GM12878 (cell line): Measurements from ENCODE around the gene NRXN3. TPM values are rescaled to one million over a fixed set of nuclear protein-coding genes. Genes with fewer than 3 reads are reported as not detected.

Experiments
- ATAC-seq: fragments of 200-7000 bp; cut with Tn5 transposase; 3 replicates; pipeline ENCODE4 v1.9.1; 2020; ENCODE audit warnings: mild to moderate bottlenecking, moderate library complexity
- BruUV-seq: library from RNA; stranded (reverse); fragments of 400-500 nt; replicated peaks from 2 replicates; lab custom pipeline; 2021; lab: Mats Ljungman, UMichigan
- CTCF ChIA-PET: fragments of 300-600 bp; sonication (Branson Sonifier 250); formaldehyde crosslinking; extraction: SDS; loops from one replicate; lab custom pipeline; 2021; ENCODE audit warnings: inconsistent platforms; lab: Yijun Ruan, JAX
- POLR2A ChIA-PET: fragments of 350-600 bp; formaldehyde crosslinking; extraction: SDS; loops from one replicate; lab custom pipeline; 2021; ENCODE audit warnings: inconsistent platforms; lab: Charles Lee
- RAD21 ChIA-PET: fragments of 300-600 bp; sonication (Branson Sonifier 250); formaldehyde crosslinking; loops from one replicate; lab custom pipeline; 2023; ENCODE audit warnings: antibody characterized with exemption; ENCODE audit not compliant: unreplicated experiment; lab: Charles Lee
- SMC1A ChIA-PET: fragments of 300-600 bp; sonication (Branson Sonifier 250); formaldehyde crosslinking; loops from one replicate; lab custom pipeline; 2023; ENCODE audit not compliant: unreplicated experiment, uncharacterized antibody; lab: Charles Lee
- DNase-seq: peaks from one replicate; pipeline ENCODE4 v3.0.0-alpha.2; 2011; ENCODE audit warnings: low read depth, low spot score
- FAIRE-seq: peaks from 3 replicates; lab custom pipeline; 2011; peaks lifted over from hg19 to GRCh38; lab: Jason Lieb, UNC
- H2AFZ ChIP-seq: 2 replicates; pipeline ENCODE4 v1.6.0; 2011; ENCODE audit warnings: low read depth, low read length, control low read depth; ENCODE audit not compliant: control insufficient read depth
- H3K27ac ChIP-seq: 2 replicates; pipeline ENCODE4 v1.5.1; 2011; ENCODE audit warnings: control low read depth; ENCODE audit not compliant: control insufficient read depth, insufficient read depth
- H3K27me3 ChIP-seq, 2 experiments: replicated peaks in 1 of 2; 2 replicates each; pipeline versions ENCODE4 v1.6.0 to v1.6.1; 2011; ENCODE audit warnings: low read length in 1 of 2; ENCODE audit not compliant: control insufficient read depth in 2 of 2, insufficient read depth in 2 of 2
- H3K36me3 ChIP-seq, 2 experiments: 2 replicates each; pipeline ENCODE4 v1.5.1; 2011; ENCODE audit warnings: low read length in 1 of 2; ENCODE audit not compliant: control insufficient read depth in 2 of 2, insufficient read depth in 2 of 2
- H3K4me1 ChIP-seq: 2 replicates; pipeline ENCODE4 v1.6.1; 2011; ENCODE audit warnings: mild to moderate bottlenecking, low read length, moderate library complexity, mixed read lengths; ENCODE audit not compliant: control insufficient read depth, insufficient read depth
- H3K4me2 ChIP-seq: 2 replicates; pipeline ENCODE4 v1.6.0; 2011; ENCODE audit warnings: control low read depth; ENCODE audit not compliant: control insufficient read depth, insufficient read depth
- H3K4me3 ChIP-seq: fragments of 200-600 bp; sonication (generic); 2 replicates; pipeline ENCODE4 v1.5.1; 2016
- H3K79me2 ChIP-seq: 2 replicates; pipeline ENCODE4 v1.6.0; 2011; ENCODE audit warnings: low read length; ENCODE audit not compliant: control insufficient read depth, insufficient read depth
- H3K9ac ChIP-seq: 2 replicates; pipeline ENCODE4 v1.8.0; 2011; ENCODE audit warnings: low read length, control low read depth, mixed read lengths; ENCODE audit not compliant: control insufficient read depth, insufficient read depth
- H3K9me3 ChIP-seq: replicated peaks from 3 replicates; pipeline ENCODE4 v1.5.1; 2011; ENCODE audit warnings: mild to moderate bottlenecking, low read length; ENCODE audit not compliant: control insufficient read depth, insufficient read depth
- H4K20me1 ChIP-seq: 2 replicates; pipeline ENCODE4 v1.6.0; 2011; ENCODE audit not compliant: control insufficient read depth, insufficient read depth
- MYC ChIP-seq: IDR thresholded peaks from 2 replicates; pipeline ENCODE4 v1.6.1; 2011; ENCODE audit warnings: mild to moderate bottlenecking, low read length, moderate library complexity, inconsistent platforms; ENCODE audit not compliant: insufficient read depth, insufficient replicate concordance, insufficient read length, severe bottlenecking
- POLR2AphosphoS2 ChIP-seq: IDR thresholded peaks from 2 replicates; pipeline ENCODE4 v1.6.1; 2011; ENCODE audit warnings: low read depth, mild to moderate bottlenecking, low read length, improper control_type of control experiment, moderate library complexity
- RCOR1 ChIP-seq: conservative IDR thresholded peaks from 2 replicates; pipeline ENCODE4 v1.6.1; 2012; ENCODE audit warnings: low read depth, low read length, improper control_type of control experiment
- REST ChIP-seq: IDR thresholded peaks from 2 replicates; pipeline ENCODE4 v1.6.1; 2012; ENCODE audit warnings: mild to moderate bottlenecking, low read depth, low read length
- YBX1 ChIP-seq: fragments of 450-650 bp; IDR thresholded peaks from 2 replicates; pipeline ENCODE4 v1.6.1; 2016; ENCODE audit warnings: antibody characterized with exemption
- ZBTB4 ChIP-seq: fragments of 450-650 bp; formaldehyde crosslinking; IDR thresholded peaks from 2 replicates; pipeline ENCODE4 v1.4.0; 2022; ENCODE audit warnings: mild to moderate bottlenecking, moderate library complexity
- ZNF217 ChIP-seq: fragments of 450-650 bp; IDR thresholded peaks from 2 replicates; pipeline ENCODE4 v1.6.1; 2017; ENCODE audit warnings: antibody characterized with exemption, mild to moderate bottlenecking
- WGBS: methylation state at CpG from one replicate; pipeline ENCODE4 v1.1.6; 2016; ENCODE audit warnings: low lambda C conversion rate; ENCODE audit not compliant: insufficient replicate concordance, insufficient coverage; ENCODE audit errors: missing lambda C conversion rate; 5-methylcytosine and 5-hydroxymethylcytosine counted together
- in situ Hi-C: fragments of 300-500 bp; cut with MboI; formaldehyde crosslinking; loops from 9 replicates; pipeline ENCODE4 v1.14.3; 2018; ENCODE audit warnings: mixed read lengths
- intact Hi-C: fragments of 100-400 bp; cut with micrococcal nuclease; formaldehyde crosslinking; loops from one replicate; pipeline ENCODE4 v1.14.2; 2022; ENCODE audit not compliant: unreplicated experiment
- polyA plus RNA-seq, 11 experiments: library from polyadenylated mRNA; depleted of rRNA in 4 of 11; unstranded in 6 of 11; stranded (reverse) in 5 of 11; fragments of >200 nt; fragmentation: Nextera tagmentation in 4 of 11; fragmentation: Illumina TruSeq in 1 of 11; extraction: Ambion mirVana in 4 of 11; extraction: Trizol in 1 of 11; gene quantifications; 1 replicate in 1 of 11; 2 replicates in 10 of 11; pipeline versions ENCODE4 v1.2.1 to v1.2.3, GENCODE V29; 2011 to 2016; ENCODE audit warnings: inconsistent platforms in 2 of 11, missing spikeins in 2 of 11, low read depth in 1 of 11
- total RNA-seq, 4 experiments: library from RNA; depleted of rRNA in 3 of 4; stranded (reverse); fragments of >200 nt in 3 of 4; fragmentation: Illumina TruSeq in 1 of 4; extraction: Trizol in 1 of 4; gene quantifications; 2 replicates each; pipeline versions ENCODE4 v1.2.1 to v1.2.3, GENCODE V29; 2013 to 2021

NRXN3 gene
- total and polyA plus RNA-seq, 10 of the 15 experiments (the other 5 are each of a cell fraction or from before 2014, with no cell fraction given) = 0.52 to 3.3 (median 1.4) TPM

- no peak for TF ChIP-seq ZNF217
- TF ChIP-seq POLR2AphosphoS2 = no peak
Observed at GRCh38 chr14:79357307-79357706, 1187.1 kb downstream of the NRXN3 start (continued).

DNA sequence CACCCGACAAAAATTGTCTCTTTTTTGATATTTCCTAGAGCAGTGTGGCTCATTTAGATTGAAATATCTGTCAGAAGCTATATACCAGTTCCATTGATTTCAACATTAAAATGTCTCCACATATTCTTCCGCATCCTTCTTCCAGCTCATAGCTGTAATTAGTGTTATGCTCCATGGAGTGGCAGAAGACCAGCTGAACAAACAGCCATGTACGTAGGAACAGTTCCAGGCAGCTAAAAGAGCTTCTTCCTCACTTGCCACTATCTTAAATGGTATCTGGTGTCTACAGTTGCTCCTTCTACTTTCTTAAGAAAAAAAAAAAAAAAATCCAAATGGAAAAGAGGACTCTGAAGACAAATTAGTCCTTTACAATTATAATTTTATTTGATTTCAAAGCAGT is 1193.1 kb downstream of the NRXN3 start:
- no peak for FAIRE-seq
- WGBS = 23% methylated on average over 3 of the region's 3 CpGs
- no peak overlapping the region for H3K4me2 ChIP-seq
- H2AFZ ChIP-seq = no peak overlapping the region
- BruUV-seq = no TSS peak
- no peaks in the 10 kb centered on the region for H3K79me2 ChIP-seq
- no peaks in the 10 kb centered on the region for H3K9me3 ChIP-seq
- H4K20me1 ChIP-seq = no peaks in the 10 kb centered on the region
- no peak overlapping the region for H3K4me3 ChIP-seq
- H3K4me1 ChIP-seq = no peaks in the 10 kb centered on the region
- SMC1A ChIA-PET = no interaction called here
- DNase-seq = no peak
- no peak overlapping the region for H3K9ac ChIP-seq
- POLR2A ChIA-PET = interaction anchor here (0.6 kb wide), 1 partner anchor 355 kb away, joined by 4 read pairs; no protein-coding TSS in a partner anchor
- TF ChIP-seq MYC (no peak), ZBTB4 (CRISPR knock-in tag) (no peak), REST (no peak), YBX1 (no peak), RCOR1 (no peak)
- no peak for ATAC-seq
- H3K36me3 ChIP-seq = no peaks in the 10 kb centered on the region
- CTCF ChIA-PET = interaction anchor here (0.6 to 1.3 kb wide), 2 partner anchors 10 to 13 kb away, joined by 3 to 4 read pairs; no protein-coding TSS in a partner anchor
- no peaks in the 10 kb centered on the region for H3K27me3 ChIP-seq
- H3K27ac ChIP-seq = no peak overlapping the region
- RAD21 ChIA-PET = no interaction called here
- in situ Hi-C loops (no loop called here), intact Hi-C loops (no loop called here)
